Gastrocnemius medialis (tissue), 4 donors: Measurements from ENCODE around the gene MYLK2.

Experiments used
- POLR2A ChIP-seq, 2 donors: fragments of 450-650 bp; IDR thresholded peaks; one replicate each; pipeline ENCODE4 v1.6.1; 2017; ENCODE audit warnings: antibody characterized with exemption in 2 of 2, mild to moderate bottlenecking in 2 of 2, moderate library complexity in 2 of 2
- TF ChIP-seq, protein P1 (sequence below), 5 experiments: fragments of 450-650 bp in 3 of 5; fragments of 200-600 bp in 2 of 5; sonication (generic) in 2 of 5; IDR thresholded peaks in 4 of 5; conservative IDR thresholded peaks in 1 of 5; 1 replicate in 4 of 5; 2 replicates in 1 of 5; pipeline ENCODE4 v1.5.1; 2016 to 2019; ENCODE audit warnings: antibody characterized with exemption in 5 of 5, mild to moderate bottlenecking in 3 of 5, moderate library complexity in 3 of 5

DNA sequence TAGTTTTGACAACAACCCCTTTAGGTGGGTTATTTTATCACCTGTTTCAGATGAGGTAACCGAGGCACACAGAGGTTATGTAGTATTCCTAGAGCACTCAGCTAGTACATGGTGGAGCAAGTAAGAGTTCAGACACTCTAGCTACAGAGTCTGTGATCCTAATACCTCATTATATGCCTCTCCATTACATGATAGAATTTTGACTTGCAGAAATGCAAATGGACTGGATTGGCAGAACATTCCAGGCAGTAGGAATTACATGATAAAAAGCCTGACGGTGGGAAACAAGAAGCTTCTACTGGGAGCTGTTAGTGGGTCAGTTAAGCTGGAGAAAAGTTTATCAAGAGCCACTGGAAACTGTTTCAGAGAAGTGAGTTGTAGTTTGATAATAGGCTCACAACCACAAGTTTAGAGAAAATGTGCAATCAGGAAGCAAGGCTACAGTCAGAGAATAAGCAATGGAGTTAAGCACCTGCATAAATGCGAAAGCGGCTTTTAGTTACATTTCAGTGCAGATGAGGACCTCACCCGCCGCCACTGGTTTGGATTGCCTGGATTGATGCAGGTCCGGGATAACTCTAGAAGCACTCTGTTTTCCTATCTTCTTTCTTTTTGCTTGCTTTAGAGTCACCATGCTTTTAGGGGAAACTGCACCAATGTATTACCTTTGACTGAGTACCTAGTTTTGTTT is 34.7 kb upstream of the MYLK2 start:
- TF ChIP-seq, protein P1, sequence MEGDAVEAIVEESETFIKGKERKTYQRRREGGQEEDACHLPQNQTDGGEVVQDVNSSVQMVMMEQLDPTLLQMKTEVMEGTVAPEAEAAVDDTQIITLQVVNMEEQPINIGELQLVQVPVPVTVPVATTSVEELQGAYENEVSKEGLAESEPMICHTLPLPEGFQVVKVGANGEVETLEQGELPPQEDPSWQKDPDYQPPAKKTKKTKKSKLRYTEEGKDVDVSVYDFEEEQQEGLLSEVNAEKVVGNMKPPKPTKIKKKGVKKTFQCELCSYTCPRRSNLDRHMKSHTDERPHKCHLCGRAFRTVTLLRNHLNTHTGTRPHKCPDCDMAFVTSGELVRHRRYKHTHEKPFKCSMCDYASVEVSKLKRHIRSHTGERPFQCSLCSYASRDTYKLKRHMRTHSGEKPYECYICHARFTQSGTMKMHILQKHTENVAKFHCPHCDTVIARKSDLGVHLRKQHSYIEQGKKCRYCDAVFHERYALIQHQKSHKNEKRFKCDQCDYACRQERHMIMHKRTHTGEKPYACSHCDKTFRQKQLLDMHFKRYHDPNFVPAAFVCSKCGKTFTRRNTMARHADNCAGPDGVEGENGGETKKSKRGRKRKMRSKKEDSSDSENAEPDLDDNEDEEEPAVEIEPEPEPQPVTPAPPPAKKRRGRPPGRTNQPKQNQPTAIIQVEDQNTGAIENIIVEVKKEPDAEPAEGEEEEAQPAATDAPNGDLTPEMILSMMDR (IDR thresholded peaks at IDR 0.05 in 4 of 5, conservative IDR thresholded peaks at IDR 0.05 in 1 of 5), result no peak
- no peak for TF ChIP-seq POLR2A (IDR thresholded peaks at IDR 0.05)
